DOHH2 (cell line): Measurements from ENCODE around the gene ANKRD60.

Experiments used
- H3F3A ChIP-seq: fragments of 200-600 bp; sonication (generic), shearing (Covaris generic); 2 replicates; pipeline ENCODE4 v1.6.0; 2016; ENCODE audit warnings: antibody characterized with exemption, mild to moderate bottlenecking; ENCODE audit not compliant: control insufficient read depth, insufficient read depth
- H3K27ac ChIP-seq: fragments of 200-600 bp; sonication (generic); 2 replicates; pipeline ENCODE4 v1.5.1; 2014; ENCODE audit warnings: low read depth, mild to moderate bottlenecking, low read length, moderate library complexity
- H3K27me3 ChIP-seq: fragments of 200-600 bp; sonication (generic); 2 replicates; pipeline ENCODE4 v1.6.1; 2014; ENCODE audit warnings: mild to moderate bottlenecking, low read length, mixed read lengths; ENCODE audit not compliant: control insufficient read depth
- H3K36me3 ChIP-seq: fragments of 200-600 bp; sonication (generic); 2 replicates; pipeline ENCODE4 v1.6.1; 2014; ENCODE audit warnings: mild to moderate bottlenecking, low read length, moderate library complexity, mixed read lengths; ENCODE audit not compliant: control insufficient read depth
- H3K4me1 ChIP-seq: fragments of 200-600 bp; sonication (generic); 2 replicates; pipeline ENCODE4 v1.6.1; 2014; ENCODE audit warnings: mild to moderate bottlenecking, low read length, mixed read lengths; ENCODE audit not compliant: control insufficient read depth
- H3K4me2 ChIP-seq: fragments of 200-600 bp; sonication (generic); 2 replicates; pipeline ENCODE4 v1.6.0; 2014; ENCODE audit warnings: mild to moderate bottlenecking, low read length, moderate library complexity
- H3K4me3 ChIP-seq: fragments of 200-600 bp; sonication (generic); 2 replicates; pipeline ENCODE4 v1.5.1; 2014; ENCODE audit warnings: mild to moderate bottlenecking, low read length, mixed read lengths
- H3K79me2 ChIP-seq: fragments of 200-600 bp; sonication (generic); 2 replicates; pipeline ENCODE4 v1.6.1; 2014; ENCODE audit warnings: mild to moderate bottlenecking, low read length, mixed read lengths; ENCODE audit not compliant: control insufficient read depth
- H3K9me2 ChIP-seq: fragments of 200-600 bp; sonication (generic); replicated peaks from 2 replicates; pipeline ENCODE4 v1.6.1; 2014; ENCODE audit warnings: mild to moderate bottlenecking, low read length, mixed read lengths; ENCODE audit not compliant: control insufficient read depth
- H3K9me3 ChIP-seq: fragments of 200-600 bp; sonication (generic); 2 replicates; pipeline ENCODE4 v1.6.1; 2014; ENCODE audit warnings: antibody characterized with exemption, low read length, mixed read lengths; ENCODE audit not compliant: control insufficient read depth, insufficient read depth
- H4K20me1 ChIP-seq: fragments of 200-600 bp; sonication (generic); 2 replicates; pipeline ENCODE4 v1.6.0; 2014; ENCODE audit warnings: low read depth, mild to moderate bottlenecking, antibody characterized with exemption, low read length, moderate library complexity; ENCODE audit not compliant: control insufficient read depth, insufficient read depth
- EZH2phosphoT487 ChIP-seq: fragments of 200-600 bp; sonication (generic); IDR thresholded peaks from 2 replicates; pipeline ENCODE4 v1.6.1; 2017; ENCODE audit warnings: borderline replicate concordance, mild to moderate bottlenecking, antibody characterized with exemption, low read length, moderate library complexity, mixed read lengths
- TF ChIP-seq, protein P1 (sequence below): fragments of 200-600 bp; sonication (generic); IDR thresholded peaks from one replicate; pipeline ENCODE4 v1.5.1; 2014; ENCODE audit warnings: antibody characterized with exemption, mild to moderate bottlenecking, low read depth, low read length; ENCODE audit not compliant: poor library complexity, severe bottlenecking

The ANKRD60 gene

GRCh38 chr20:58198901-58199355 lies 29.5 kb downstream of the ANKRD60 start:
- no peak for TF ChIP-seq EZH2phosphoT487
- TF ChIP-seq, protein P1, sequence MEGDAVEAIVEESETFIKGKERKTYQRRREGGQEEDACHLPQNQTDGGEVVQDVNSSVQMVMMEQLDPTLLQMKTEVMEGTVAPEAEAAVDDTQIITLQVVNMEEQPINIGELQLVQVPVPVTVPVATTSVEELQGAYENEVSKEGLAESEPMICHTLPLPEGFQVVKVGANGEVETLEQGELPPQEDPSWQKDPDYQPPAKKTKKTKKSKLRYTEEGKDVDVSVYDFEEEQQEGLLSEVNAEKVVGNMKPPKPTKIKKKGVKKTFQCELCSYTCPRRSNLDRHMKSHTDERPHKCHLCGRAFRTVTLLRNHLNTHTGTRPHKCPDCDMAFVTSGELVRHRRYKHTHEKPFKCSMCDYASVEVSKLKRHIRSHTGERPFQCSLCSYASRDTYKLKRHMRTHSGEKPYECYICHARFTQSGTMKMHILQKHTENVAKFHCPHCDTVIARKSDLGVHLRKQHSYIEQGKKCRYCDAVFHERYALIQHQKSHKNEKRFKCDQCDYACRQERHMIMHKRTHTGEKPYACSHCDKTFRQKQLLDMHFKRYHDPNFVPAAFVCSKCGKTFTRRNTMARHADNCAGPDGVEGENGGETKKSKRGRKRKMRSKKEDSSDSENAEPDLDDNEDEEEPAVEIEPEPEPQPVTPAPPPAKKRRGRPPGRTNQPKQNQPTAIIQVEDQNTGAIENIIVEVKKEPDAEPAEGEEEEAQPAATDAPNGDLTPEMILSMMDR: no peak
- Histone ChIP-seq H4K20me1 (no peaks in the 10 kb centered on the region), H3K27ac (no peak overlapping the region), H3K4me2 (no peak overlapping the region), H3K4me1 (no peaks in the 10 kb centered on the region), H3K36me3 (no peaks in the 10 kb centered on the region), H3K4me3 (no peak overlapping the region), H3K27me3 (no peaks in the 10 kb centered on the region), H3K79me2 (no peaks in the 10 kb centered on the region), H3K9me3 (no peaks in the 10 kb centered on the region), H3K9me2 (no peaks in the 10 kb centered on the region), H3F3A (no peaks in the 10 kb centered on the region)

GRCh38 chr20:58198384-58198783 lies 30.1 kb downstream of the ANKRD60 start:
- Histone ChIP-seq H3K9me3 (no peaks in the 10 kb centered on the region), H3K36me3 (no peaks in the 10 kb centered on the region), H4K20me1 (no peaks in the 10 kb centered on the region), H3F3A (no peaks in the 10 kb centered on the region), H3K4me2 (no peak overlapping the region), H3K4me3 (no peak overlapping the region), H3K79me2 (no peaks in the 10 kb centered on the region), H3K9me2 (no peaks in the 10 kb centered on the region), H3K27ac (no peak overlapping the region), H3K4me1 (no peaks in the 10 kb centered on the region), H3K27me3 (no peaks in the 10 kb centered on the region)
- no peak for TF ChIP-seq EZH2phosphoT487
- TF ChIP-seq, protein P1: no peak

- H3K9me2 ChIP-seq: no peaks in the 10 kb centered on the region
- no peaks in the 10 kb centered on the region for H3F3A ChIP-seq
- no peak overlapping the region for H3K4me3 ChIP-seq
- no peaks in the 10 kb centered on the region for H3K9me3 ChIP-seq
- H3K4me2 ChIP-seq: no peak overlapping the region
- H3K27me3 ChIP-seq: no peaks in the 10 kb centered on the region
- TF ChIP-seq, protein P1: no peak
- no peak for TF ChIP-seq EZH2phosphoT487
- H3K27ac ChIP-seq: no peak overlapping the region
- no peaks in the 10 kb centered on the region for H4K20me1 ChIP-seq
- H3K4me1 ChIP-seq: no peaks in the 10 kb centered on the region
- H3K36me3 ChIP-seq: no peaks in the 10 kb centered on the region
- no peaks in the 10 kb centered on the region for H3K79me2 ChIP-seq
These were observed 31.3 kb downstream of the ANKRD60 start for GRCh38 chr20:58197185-58197469.
